ENCODE data around the gene SCARF2. TPM values are rescaled to one million over a fixed set of nuclear protein-coding genes. Genes with fewer than 3 reads are reported as not detected.
A peak's percentile ranks its signal among the peaks of the same experiment; 100 is the strongest.

The SCARF2 gene
- total RNA-seq, 2 experiments from 2014 or later: 0.54 to 1.1 TPM

DNA sequence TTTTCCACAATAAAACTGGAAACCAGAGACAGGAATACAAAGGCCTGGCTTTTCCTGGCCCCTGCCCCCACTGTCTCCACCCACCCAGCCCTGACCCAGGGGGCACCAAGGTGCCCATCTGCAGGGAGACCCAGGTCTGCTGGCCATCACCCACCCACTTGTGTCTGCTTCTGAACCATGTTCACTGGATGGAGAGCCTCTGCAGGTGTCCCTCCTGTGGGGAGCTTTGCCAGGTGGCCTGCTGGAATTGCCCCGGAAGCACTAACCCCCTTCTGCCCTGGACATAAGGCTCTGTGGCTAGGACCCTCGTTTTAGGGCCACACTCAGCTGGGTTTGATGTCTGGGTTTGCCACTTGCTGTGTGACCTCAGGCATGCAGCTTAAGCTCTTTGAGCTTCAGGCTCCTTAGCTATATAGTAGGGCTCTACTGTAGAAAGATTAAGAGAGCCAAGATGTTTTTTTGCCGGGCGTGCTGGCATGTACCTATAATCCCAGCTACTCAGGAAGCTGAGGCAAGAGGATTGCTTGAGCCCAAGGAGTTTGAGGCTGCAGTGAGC is 3.9 kb downstream of the SCARF2 start:
- H3K4me3 Mint-ChIP-seq: no peak overlapping the region
- DNase-seq (no peak), ATAC-seq (no peak)
- CTCF ChIA-PET: interaction anchor here (0.7 to 1.0 kb wide), 2 partner anchors 16 to 23 kb away, joined by 3 read pairs; no protein-coding TSS in a partner anchor
- no peaks in the 10 kb centered on the region for H3K36me3 Mint-ChIP-seq
- peaks cover 27% of the 10 kb centered on the region for H3K4me1 Mint-ChIP-seq
- peaks cover 72% of the 10 kb centered on the region for H3K27me3 Mint-ChIP-seq
- no peaks in the 10 kb centered on the region for H3K9me3 Mint-ChIP-seq (ENCODE audit: low read depth)
- H3K27ac Mint-ChIP-seq: no peak overlapping the region

- no peak for ATAC-seq
- Mint-ChIP-seq H3K4me3 (no peak overlapping the region), H3K27ac (no peak overlapping the region), H3K27me3 (peaks cover 71% of the 10 kb centered on the region), H3K36me3 (no peaks in the 10 kb centered on the region), H3K4me1 (peaks cover 27% of the 10 kb centered on the region), H3K9me3 (ENCODE audit: low read depth) (no peaks in the 10 kb centered on the region)
- DNase-seq: no peak
- CTCF ChIA-PET: interaction anchor here (0.7 kb wide), 1 partner anchor 15 kb away, joined by 5 read pairs; no protein-coding TSS in a partner anchor
Observed at GRCh38 chr22:20433191-20433590, 4.4 kb downstream of the SCARF2 start.

DNA sequence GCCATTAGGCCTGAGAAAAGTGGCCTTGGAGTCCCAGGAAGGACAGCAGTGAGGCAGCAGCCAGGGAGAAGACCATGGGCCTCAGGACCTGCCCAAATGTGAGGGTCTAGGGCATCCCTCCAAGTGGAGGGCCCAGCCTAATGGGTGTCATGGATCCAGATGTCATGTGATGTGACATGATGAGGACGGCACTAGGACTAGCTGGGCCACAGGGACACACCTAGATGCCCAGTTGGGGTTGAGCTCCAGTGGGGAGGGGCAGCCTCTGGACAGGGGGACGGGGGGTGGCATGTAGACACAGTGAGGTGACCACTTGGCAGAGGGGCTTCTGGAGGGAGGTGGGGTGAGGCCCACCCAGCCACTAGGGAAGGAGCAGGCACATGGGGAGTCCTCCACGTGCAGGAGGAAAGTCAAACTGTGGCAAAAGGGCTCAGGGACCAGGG is 5.4 kb downstream of the SCARF2 start:
- DNase-seq: no peak
- ATAC-seq: no peak
- no peak overlapping the region for H3K27ac Mint-ChIP-seq
- H3K27me3 Mint-ChIP-seq: peaks cover 73% of the 10 kb centered on the region
- peaks cover 27% of the 10 kb centered on the region for H3K4me1 Mint-ChIP-seq
- no peaks in the 10 kb centered on the region for H3K36me3 Mint-ChIP-seq
- H3K9me3 Mint-ChIP-seq (ENCODE audit: low read depth): no peaks in the 10 kb centered on the region
- CTCF ChIA-PET: interaction anchor here (0.7 kb wide), 1 partner anchor 14 kb away, joined by 5 read pairs; no protein-coding TSS in a partner anchor
- no peak overlapping the region for H3K4me3 Mint-ChIP-seq

GRCh38 chr22:20431511-20432192 is 6.0 kb downstream of the SCARF2 start:
- H3K4me1 Mint-ChIP-seq: peaks cover 21% of the 10 kb centered on the region
- ATAC-seq (no peak), DNase-seq (no peak)
- no peak overlapping the region for H3K4me3 Mint-ChIP-seq
- CTCF ChIA-PET: no interaction called here
- H3K27ac Mint-ChIP-seq: no peak overlapping the region
- H3K27me3 Mint-ChIP-seq: peaks cover 73% of the 10 kb centered on the region
- no peaks in the 10 kb centered on the region for H3K9me3 Mint-ChIP-seq (ENCODE audit: low read depth)
- H3K36me3 Mint-ChIP-seq: no peaks in the 10 kb centered on the region

DNA sequence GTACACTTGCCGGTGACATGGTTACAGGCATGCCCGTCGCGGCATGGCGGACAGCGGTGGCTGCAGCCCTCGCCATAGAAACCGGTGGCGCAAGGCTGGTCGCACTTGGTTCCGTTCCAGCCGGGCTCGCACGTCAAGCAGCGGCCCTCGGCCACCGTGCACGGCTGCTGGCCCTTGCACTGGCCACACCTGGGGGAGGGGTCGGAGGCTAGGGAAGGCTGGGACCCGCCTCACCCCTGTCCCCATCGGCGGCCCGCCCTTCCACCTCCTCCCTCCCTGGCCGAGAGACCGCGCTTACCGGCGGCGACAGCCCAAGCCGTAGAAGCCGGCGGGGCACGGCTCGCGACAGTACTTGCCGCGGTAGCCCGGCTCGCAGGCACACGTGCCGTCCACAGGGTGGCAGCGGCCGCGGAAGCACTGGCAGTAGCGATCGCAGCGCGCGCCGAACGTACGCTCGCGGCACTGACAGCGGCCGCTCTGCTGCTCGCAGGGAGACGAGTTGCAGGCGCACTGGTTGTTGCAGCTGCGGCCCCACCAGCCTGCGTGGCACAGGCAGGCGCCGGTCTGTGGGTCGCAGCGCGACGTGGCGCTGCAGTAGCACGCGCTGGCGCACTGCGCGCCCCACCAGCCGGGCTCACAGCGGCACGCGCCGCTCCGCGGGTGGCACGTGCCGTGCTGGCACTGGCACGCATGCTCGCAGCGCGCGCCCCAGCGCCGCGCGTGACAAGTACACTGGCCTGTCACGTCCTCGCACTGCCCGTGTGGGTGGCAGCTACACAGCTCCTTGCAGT is 6.7 kb downstream of the SCARF2 start:
- H3K4me1 Mint-ChIP-seq: peaks cover 20% of the 10 kb centered on the region
- ATAC-seq (peak; percentile 43), DNase-seq (peak; percentile 64)
- H3K36me3 Mint-ChIP-seq: no peaks in the 10 kb centered on the region
- H3K27me3 Mint-ChIP-seq: peaks cover 73% of the 10 kb centered on the region
- peak overlapping the region; percentile 55 for H3K4me3 Mint-ChIP-seq
- CTCF ChIA-PET: interaction anchor here (0.9 to 4.2 kb wide), 4 partner anchors 10 to 77 kb away, joined by 3 to 25 read pairs (median 4); partner anchors contain the start of gene MED15
- H3K27ac Mint-ChIP-seq: no peak overlapping the region
- H3K9me3 Mint-ChIP-seq (ENCODE audit: low read depth): no peaks in the 10 kb centered on the region

GRCh38 chr22:20430101-20430719 is 7.4 kb downstream of the SCARF2 start:
- H3K4me1 Mint-ChIP-seq: peaks cover 20% of the 10 kb centered on the region
- ATAC-seq: no peak
- H3K27me3 Mint-ChIP-seq: peaks cover 66% of the 10 kb centered on the region
- no peaks in the 10 kb centered on the region for H3K36me3 Mint-ChIP-seq
- no peak for DNase-seq
- no peak overlapping the region for H3K27ac Mint-ChIP-seq
- H3K4me3 Mint-ChIP-seq: peak overlapping the region; percentile 55
- no peaks in the 10 kb centered on the region for H3K9me3 Mint-ChIP-seq (ENCODE audit: low read depth)
- CTCF ChIA-PET: interaction anchor here (0.9 to 4.2 kb wide), 5 partner anchors 11 to 77 kb away, joined by 3 to 25 read pairs (median 4); partner anchors contain the start of gene MED15

DNA sequence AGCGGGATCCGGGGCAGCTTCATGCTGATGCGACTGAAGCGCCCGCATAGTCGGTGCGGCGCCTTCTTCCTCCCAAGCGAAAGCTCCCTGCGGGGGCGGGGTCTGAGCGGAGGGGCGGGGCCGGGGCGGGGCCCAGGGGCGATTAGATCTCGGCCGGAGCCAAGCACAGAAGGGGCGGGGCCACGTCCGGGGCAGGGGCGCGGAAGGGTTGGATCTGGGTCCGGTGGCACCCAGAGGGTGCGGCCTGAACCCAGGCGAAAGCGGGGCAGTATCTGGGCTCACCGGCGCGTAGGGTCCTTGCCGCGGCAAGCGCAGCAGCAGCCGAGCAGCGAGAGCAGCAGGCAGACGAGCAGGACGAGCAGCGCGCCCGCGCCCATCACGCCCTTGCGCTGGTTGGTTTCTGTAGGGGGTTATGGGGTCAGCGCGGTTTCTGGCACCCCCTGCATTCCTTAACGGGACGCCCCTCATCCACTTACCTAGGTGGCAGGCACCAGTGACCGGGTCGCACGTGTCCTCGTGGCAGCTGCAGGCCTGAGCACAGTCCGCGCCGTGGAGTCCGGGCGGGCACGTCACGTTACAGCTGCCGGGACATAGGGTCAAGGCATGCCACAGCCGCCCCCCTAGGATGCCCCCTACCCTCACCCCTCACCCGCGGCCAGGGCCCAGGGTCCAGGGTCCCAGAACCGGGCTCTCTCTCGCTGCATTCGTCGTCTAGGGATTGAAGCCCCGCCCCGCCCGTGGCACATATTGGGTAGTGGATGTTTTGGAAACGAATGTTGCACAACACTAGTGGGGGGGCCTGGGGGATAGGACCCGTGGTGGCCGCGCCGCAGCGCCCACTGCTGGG is 8.1 kb downstream of the SCARF2 start:
- H3K27me3 Mint-ChIP-seq: peaks cover 58% of the 10 kb centered on the region
- no peaks in the 10 kb centered on the region for H3K9me3 Mint-ChIP-seq (ENCODE audit: low read depth)
- peaks cover 20% of the 10 kb centered on the region for H3K4me1 Mint-ChIP-seq
- peak overlapping the region; percentile 64 for H3K4me3 Mint-ChIP-seq
- DNase-seq (peak; percentile 87), ATAC-seq (peak; percentile 84)
- no peak overlapping the region for H3K27ac Mint-ChIP-seq
- no peaks in the 10 kb centered on the region for H3K36me3 Mint-ChIP-seq
- CTCF ChIA-PET: interaction anchor here (0.9 to 4.2 kb wide), 9 partner anchors 11 to 136 kb away, joined by 3 to 25 read pairs (median 3); partner anchors contain the start of gene MED15

- H3K4me3 Mint-ChIP-seq: peak overlapping the region; percentile 64
- peaks cover 20% of the 10 kb centered on the region for H3K4me1 Mint-ChIP-seq
- ATAC-seq (peak; percentile 1), DNase-seq (no peak)
- CTCF ChIA-PET: interaction anchor here (0.9 to 4.2 kb wide), 8 partner anchors 10 to 178 kb away, joined by 3 to 25 read pairs (median 3); no protein-coding TSS in a partner anchor
- no peaks in the 10 kb centered on the region for H3K9me3 Mint-ChIP-seq (ENCODE audit: low read depth)
- H3K27me3 Mint-ChIP-seq: peaks cover 53% of the 10 kb centered on the region
- H3K36me3 Mint-ChIP-seq: no peaks in the 10 kb centered on the region
- no peak overlapping the region for H3K27ac Mint-ChIP-seq
Observed at GRCh38 chr22:20428496-20429253, 8.9 kb downstream of the SCARF2 start.

GRCh38 chr22:20427945-20428417 is 9.6 kb downstream of the SCARF2 start:
- no peak for DNase-seq
- Mint-ChIP-seq H3K36me3 (no peaks in the 10 kb centered on the region), H3K4me3 (no peak overlapping the region), H3K27ac (no peak overlapping the region), H3K9me3 (ENCODE audit: low read depth) (no peaks in the 10 kb centered on the region), H3K4me1 (peaks cover 20% of the 10 kb centered on the region), H3K27me3 (peaks cover 53% of the 10 kb centered on the region)
- ATAC-seq: no peak
- CTCF ChIA-PET: interaction anchor here (1.0 to 4.2 kb wide), 6 partner anchors 10 to 179 kb away, joined by 3 to 25 read pairs (median 4); no protein-coding TSS in a partner anchor

DNA sequence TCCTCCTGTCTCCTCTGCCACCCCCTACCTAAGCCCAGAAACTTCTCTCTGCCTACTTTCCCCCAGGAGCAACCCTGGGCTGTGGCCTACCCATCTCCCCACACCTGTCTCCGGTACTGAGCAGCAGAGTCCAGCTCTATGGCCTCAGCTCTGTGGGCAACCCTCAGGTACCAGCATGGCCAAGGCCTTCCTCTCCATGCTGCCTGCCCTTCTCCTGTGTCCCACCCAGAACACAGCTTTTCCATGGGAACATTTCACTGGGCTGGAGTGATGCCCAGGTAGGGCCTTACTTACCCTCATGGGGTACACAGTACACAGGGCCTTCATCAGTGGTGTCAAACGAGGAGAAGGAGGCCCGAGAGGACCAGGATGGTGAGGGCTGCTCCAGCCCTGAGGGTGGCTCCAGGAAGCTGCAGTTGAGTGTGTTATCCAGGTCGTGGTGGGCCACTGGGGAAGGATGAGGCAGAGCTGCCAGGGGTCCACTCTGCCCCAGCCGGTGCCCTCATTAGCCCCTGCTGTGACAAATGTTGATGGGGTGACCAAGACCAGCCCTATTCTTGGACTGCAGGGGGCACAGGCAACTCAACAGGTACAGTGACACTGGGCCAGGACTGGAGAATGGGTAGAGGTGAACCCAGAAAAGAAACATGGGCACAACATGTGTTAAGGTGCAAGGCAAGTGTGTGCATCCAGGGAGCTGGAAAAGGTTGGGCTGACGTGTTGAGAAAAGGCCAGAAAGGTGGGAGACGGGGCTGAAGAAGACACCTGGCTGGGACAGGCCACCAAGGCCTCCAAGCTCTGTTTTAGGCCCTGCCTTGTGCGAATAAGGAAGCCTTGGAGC is 10.3 kb downstream of the SCARF2 start:
- Mint-ChIP-seq H3K27ac (no peak overlapping the region), H3K9me3 (ENCODE audit: low read depth) (no peaks in the 10 kb centered on the region), H3K4me3 (no peak overlapping the region), H3K36me3 (no peaks in the 10 kb centered on the region), H3K4me1 (peaks cover 20% of the 10 kb centered on the region), H3K27me3 (peaks cover 48% of the 10 kb centered on the region)
- CTCF ChIA-PET: interaction anchor here (1.4 to 4.2 kb wide), 4 partner anchors 9 to 138 kb away, joined by 3 to 25 read pairs (median 8); no protein-coding TSS in a partner anchor
- ATAC-seq (no peak), DNase-seq (no peak)

DNA sequence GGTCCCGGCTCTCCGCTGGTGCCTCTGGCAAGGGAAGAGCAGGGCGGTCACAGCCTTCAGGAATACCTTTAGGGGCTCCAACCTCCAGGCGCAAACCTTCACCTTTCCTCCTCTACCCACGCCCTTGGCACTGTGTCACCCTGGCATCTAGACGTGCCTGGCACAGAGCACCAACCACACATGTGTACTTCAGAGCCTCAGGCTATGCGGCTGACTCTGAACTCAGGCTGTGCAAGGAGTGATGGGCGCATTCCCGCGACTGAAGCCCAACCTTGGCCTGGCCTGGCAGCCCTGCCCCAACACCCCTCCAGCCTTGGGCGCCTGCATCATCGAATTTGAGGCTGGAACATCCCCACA is 11.4 kb downstream of the SCARF2 start:
- H3K4me3 Mint-ChIP-seq: no peak overlapping the region
- H3K9me3 Mint-ChIP-seq (ENCODE audit: low read depth): no peaks in the 10 kb centered on the region
- no peaks in the 10 kb centered on the region for H3K36me3 Mint-ChIP-seq
- peaks cover 18% of the 10 kb centered on the region for H3K4me1 Mint-ChIP-seq
- CTCF ChIA-PET: no interaction called here
- ATAC-seq (no peak), DNase-seq (no peak)
- H3K27me3 Mint-ChIP-seq: peaks cover 40% of the 10 kb centered on the region
- no peak overlapping the region for H3K27ac Mint-ChIP-seq

Measured in activated CD8-positive, alpha-beta memory T cell treated with anti-CD3 and anti-CD28 coated beads, Interleukin-2, amount 10 ng/mL, durations not matched to agents 7 days and 5 days (primary cell).